HFF-Myc (cell line): ENCODE measurements around the gene ZNF451.

Experiments used
- DNase-seq: peaks from one replicate; pipeline ENCODE4 v3.0.0-alpha.2; 2011; ENCODE audit warnings: low read depth; ENCODE audit errors: extremely low read depth
- H3K4me3 ChIP-seq: replicated peaks from 2 replicates; pipeline ENCODE4 v1.5.1; 2011; ENCODE audit warnings: low read depth, mild to moderate bottlenecking, control low read depth, low read length
- TF ChIP-seq, protein P1 (sequence below): IDR thresholded peaks from 2 replicates; pipeline ENCODE4 v1.5.1; 2012; ENCODE audit warnings: mild to moderate bottlenecking, low read depth, low read length, control low read depth; ENCODE audit errors: missing control alignments

Gene ZNF451

DNA sequence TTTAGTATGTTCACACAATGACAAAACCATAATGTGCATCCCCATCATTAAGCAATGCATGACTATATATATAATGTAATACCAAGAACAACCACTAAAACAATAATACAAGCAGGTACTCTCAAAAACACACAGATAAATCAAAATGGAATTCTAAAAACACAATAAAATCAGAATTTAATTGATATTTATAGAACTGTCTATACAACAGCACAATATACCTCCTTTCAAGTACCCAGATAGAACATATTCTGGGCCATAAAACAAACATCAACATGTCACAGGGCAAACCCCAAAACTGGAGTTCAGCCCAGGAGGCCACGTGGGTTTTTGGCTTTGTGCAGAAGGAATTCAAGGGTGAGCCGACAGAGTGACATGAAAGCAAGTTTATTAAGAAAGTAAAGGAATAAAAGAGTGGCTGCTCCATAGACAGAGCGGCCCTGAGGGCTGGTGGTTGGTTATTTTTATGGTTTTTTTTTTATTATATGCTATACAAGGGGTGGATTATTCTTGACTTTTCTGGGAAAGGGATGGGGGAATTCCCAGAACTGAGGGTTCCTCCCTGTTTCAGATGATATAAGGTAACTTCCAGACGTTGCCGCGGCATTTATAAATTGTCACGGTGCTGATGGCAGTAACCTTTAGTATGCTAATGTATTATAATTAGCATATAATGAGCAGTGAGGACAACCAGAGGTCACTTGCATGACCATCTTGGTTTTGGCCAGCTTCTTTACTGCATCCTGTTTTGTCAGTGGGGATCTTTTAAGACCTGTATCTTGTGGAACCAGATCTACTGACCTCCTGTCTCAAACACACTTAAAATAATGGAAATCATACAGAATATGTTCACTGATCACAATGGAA lies 126.5 kb downstream of the ZNF451 start:
- no peak for DNase-seq
- no peak overlapping the region for H3K4me3 ChIP-seq
- TF ChIP-seq, protein P1, sequence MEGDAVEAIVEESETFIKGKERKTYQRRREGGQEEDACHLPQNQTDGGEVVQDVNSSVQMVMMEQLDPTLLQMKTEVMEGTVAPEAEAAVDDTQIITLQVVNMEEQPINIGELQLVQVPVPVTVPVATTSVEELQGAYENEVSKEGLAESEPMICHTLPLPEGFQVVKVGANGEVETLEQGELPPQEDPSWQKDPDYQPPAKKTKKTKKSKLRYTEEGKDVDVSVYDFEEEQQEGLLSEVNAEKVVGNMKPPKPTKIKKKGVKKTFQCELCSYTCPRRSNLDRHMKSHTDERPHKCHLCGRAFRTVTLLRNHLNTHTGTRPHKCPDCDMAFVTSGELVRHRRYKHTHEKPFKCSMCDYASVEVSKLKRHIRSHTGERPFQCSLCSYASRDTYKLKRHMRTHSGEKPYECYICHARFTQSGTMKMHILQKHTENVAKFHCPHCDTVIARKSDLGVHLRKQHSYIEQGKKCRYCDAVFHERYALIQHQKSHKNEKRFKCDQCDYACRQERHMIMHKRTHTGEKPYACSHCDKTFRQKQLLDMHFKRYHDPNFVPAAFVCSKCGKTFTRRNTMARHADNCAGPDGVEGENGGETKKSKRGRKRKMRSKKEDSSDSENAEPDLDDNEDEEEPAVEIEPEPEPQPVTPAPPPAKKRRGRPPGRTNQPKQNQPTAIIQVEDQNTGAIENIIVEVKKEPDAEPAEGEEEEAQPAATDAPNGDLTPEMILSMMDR, result no peak

DNA sequence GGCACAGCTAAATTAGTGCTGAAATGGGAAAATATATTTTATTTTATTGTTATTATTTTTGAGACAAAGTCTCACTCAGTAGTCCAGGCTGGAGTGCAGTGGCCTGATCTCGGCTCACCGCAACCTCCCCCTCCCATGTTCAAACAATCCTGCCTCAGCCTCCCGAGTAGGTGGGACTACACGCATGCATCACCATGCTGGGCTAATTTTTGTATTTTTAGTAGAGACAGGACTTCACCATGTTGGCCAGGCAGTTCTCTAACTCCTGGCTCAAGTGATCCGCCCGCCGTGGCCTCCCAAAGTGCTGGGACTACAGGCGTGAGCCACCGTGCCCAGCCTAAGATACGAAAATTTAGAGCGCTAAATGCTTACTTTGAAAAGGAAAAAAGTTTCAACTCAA lies 127.3 kb downstream of the ZNF451 start:
- DNase-seq, result no peak
- TF ChIP-seq, protein P1, result no peak
- H3K4me3 ChIP-seq, result no peak overlapping the region
